ENCODE data around the gene ABLIM3. TPM values are rescaled to one million over a fixed set of nuclear protein-coding genes. Genes with fewer than 3 reads are reported as not detected.
A peak's percentile ranks its signal among the peaks of the same experiment; 100 is the strongest.

The ABLIM3 gene
- total and polyA plus RNA-seq, 2 of the 13 experiments (the other 11 are each of a cell fraction or from before 2014, with no cell fraction given), result 0.53 to 6.3 TPM

DNA sequence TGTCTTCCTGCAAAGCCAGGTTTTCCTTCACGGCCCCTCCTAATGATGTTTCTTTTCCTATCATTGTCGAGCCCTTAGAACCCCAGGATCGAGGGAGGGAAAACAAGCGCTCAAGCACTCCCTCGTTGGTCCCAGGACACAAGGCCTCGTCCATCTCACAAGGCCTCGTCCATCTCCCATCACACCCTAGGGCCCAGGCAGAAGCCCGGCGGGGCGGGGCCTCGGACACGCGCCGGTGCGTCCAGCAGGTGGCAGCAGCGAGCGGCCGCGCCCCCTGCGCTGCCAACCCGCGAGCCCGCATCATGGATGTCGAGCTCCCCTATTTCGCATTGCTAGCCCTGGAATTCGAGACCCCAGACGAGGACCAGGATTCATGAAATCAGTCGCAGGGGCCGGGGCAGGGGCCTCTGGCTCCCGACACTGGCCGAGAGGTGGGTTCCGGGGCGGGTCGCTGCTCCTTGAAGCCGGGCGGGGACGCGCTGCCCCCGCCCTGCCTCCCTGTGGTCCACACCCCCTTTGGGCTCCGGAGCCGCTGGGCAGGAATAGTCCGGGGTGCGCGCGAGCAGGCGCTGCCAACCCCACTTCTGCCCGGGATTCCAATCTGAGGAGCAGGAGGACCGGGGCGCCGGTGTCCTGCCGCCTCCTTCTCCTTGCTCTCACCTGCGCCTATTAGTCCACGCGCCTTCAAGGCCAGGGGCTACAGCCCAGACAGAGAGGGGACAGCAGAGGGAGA is at the start of gene ABLIM3 (continued):
- TF ChIP-seq, protein P1, sequence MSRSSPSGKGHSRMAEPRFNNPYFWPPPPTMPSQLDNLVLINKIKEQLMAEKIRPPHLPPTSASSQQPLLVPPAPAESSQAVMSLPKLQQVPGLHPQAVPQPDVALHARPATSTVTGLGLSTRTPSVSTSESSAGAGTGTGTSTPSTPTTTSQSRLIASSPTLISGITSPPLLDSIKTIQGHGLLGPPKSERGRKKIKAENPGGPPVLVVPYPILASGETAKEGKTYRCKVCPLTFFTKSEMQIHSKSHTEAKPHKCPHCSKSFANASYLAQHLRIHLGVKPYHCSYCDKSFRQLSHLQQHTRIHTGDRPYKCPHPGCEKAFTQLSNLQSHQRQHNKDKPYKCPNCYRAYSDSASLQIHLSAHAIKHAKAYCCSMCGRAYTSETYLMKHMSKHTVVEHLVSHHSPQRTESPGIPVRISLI (CRISPR knock-in tag; IDR thresholded peaks at IDR 0.05; ENCODE audit: borderline replicate concordance), result peak; percentile 40; the same call in 1 of the 2 replicates
- TF ChIP-seq RAD21 (CRISPR knock-in tag; IDR thresholded peaks at IDR 0.05) (peak; percentile 90), THAP11 (CRISPR knock-in tag; IDR thresholded peaks at IDR 0.05) (peak; percentile 29; the same call in 1 of the 2 replicates), HNF1A (IDR thresholded peaks at IDR 0.05; ENCODE audit: low read depth) (no peak), HNF1A (CRISPR knock-in tag; IDR thresholded peaks at IDR 0.05; ENCODE audit: borderline replicate concordance) (peak; percentile 49; the same call in 1 of the 2 replicates), ZNF773 (CRISPR knock-in tag; IDR thresholded peaks at IDR 0.05; ENCODE audit: borderline replicate concordance) (0 out of 2 replicates have a peak, but pooled peaks have one; percentile 48), ZNF224 (CRISPR knock-in tag; IDR thresholded peaks at IDR 0.05) (no peak), SMYD3 (CRISPR knock-in tag; IDR thresholded peaks at IDR 0.05) (peak; percentile 57; the same call in 1 of the 2 replicates), DBP (CRISPR knock-in tag; IDR thresholded peaks at IDR 0.05; ENCODE audit: not compliant biosample characterization) (no peak), NFYC (CRISPR knock-in tag; IDR thresholded peaks at IDR 0.05) (no peak), IKZF4 (CRISPR knock-in tag; IDR thresholded peaks at IDR 0.05; ENCODE audit: borderline replicate concordance, low read depth, not compliant biosample characterization) (no peak), ZNF883 (CRISPR knock-in tag; IDR thresholded peaks at IDR 0.05; ENCODE audit: not compliant biosample characterization) (peak; percentile 46), CBFB (CRISPR knock-in tag; IDR thresholded peaks at IDR 0.05) (peak; percentile 26; the same call in 1 of the 2 replicates), RORA (CRISPR knock-in tag; IDR thresholded peaks at IDR 0.05) (no peak), CSRNP2 (CRISPR knock-in tag; conservative IDR thresholded peaks at IDR 0.05; ENCODE audit: low read depth) (no peak), ZNF790 (CRISPR knock-in tag; IDR thresholded peaks at IDR 0.05; ENCODE audit: borderline replicate concordance) (no peak), RFXANK (CRISPR knock-in tag; IDR thresholded peaks at IDR 0.05) (0 out of 2 replicates have a peak, but pooled peaks have one; percentile 53)
- TF ChIP-seq, protein P2, sequence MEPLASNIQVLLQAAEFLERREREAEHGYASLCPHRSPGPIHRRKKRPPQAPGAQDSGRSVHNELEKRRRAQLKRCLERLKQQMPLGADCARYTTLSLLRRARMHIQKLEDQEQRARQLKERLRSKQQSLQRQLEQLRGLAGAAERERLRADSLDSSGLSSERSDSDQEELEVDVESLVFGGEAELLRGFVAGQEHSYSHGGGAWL (CRISPR knock-in tag; IDR thresholded peaks at IDR 0.05), result peak; percentile 49; the same call in 1 of the 2 replicates
